HPDE6-E6E7 (cell line): ENCODE results near the gene SCN8A.
A peak's percentile ranks its signal among the peaks of the same experiment; 100 is the strongest.

Experiments
- DNase-seq: peaks from one replicate; pipeline ENCODE4 v3.0.0; 2011; ENCODE audit warnings: missing footprints; ENCODE audit errors: extremely low spot score

The SCN8A gene

DNA sequence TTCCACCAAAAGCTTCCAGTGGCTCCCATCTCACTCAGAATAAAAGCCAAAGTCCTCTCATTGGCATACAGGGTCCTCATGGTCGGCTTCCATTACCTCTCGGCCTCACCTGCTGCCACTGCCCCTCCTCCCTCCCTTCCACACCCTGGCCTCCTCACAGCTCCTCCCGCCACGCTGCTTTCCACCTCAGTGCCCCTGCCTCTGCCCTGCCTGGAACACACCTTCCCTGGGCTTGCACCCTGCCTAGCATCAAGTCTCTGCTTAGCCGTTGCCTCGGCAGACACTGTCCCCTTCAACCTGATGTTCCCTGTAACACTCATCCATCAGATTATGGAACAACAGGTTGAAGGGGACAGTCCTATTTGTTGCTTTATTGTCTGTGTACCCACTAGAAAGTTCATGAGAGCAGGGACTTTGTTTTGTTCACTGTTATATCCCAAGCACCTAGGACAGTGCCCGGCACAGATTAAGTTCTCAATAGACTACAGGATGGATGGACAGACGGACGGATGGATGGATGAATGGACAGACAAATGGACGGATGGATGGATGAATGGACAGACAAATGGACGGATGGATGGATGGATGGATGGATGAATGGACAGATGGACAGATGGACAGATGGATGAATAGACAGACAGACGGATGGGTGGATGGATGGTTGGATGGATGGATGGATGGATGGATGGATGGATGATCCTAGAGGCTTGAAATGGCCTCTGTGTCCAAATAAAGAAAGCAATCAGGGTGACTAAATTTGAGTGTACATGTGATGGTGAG lies 242.6 kb downstream of the SCN8A start:
- DNase-seq = no peak

GRCh38 chr12:51834411-51834810 lies 243.4 kb downstream of the SCN8A start:
- no peak for DNase-seq

GRCh38 chr12:51836041-51836826 lies 245.2 kb downstream of the SCN8A start:
- DNase-seq = peak; percentile 27

- DNase-seq = no peak
Measured at GRCh38 chr12:51836827-51837173, 245.8 kb downstream of the SCN8A start.

DNA sequence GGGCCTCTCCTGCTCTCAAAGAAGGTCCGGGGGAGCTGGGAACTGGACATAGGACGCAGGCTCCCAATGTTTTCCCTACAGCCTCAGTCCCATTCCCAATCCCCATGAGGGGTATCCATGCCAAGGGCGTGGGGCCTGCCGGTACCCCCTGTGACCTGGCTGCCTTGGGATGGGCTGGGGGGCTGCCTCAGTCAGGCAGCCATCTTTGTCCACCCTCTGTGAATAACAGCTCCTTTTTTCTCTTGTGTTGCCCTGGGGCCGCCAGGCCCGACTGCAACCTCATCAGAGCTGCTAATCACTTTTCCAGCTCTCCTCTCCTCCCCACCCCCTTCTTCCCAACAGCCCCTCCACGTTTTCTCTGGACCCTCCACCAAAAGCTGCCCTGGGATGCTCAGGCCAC lies 246.3 kb downstream of the SCN8A start:
- no peak for DNase-seq

- DNase-seq = no peak
Measured at GRCh38 chr12:51838036-51838435, 247.0 kb downstream of the SCN8A start.

DNA sequence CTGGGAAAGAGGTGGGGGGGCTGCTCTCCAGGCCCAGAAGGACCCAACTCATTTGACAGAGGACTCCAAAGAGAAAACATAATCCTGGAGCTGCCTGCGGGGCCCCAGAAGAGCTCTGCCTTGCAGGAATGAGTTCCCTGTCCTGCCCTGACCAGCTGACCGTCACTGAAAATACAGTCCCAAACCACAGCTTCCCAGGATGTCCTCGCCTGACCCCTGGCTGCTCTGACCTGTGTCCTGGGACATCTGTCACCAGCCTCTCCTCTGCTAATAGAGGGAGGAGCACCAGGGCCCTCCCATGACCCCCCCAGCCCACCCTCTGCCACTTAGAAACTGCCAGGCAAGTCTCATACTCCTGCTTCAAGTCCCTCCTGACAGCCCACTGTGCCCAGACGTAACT lies 247.7 kb downstream of the SCN8A start:
- no peak for DNase-seq

- no peak for DNase-seq
Measured at GRCh38 chr12:51839310-51839947, 248.4 kb downstream of the SCN8A start.

GRCh38 chr12:51840966-51841365 lies 249.9 kb downstream of the SCN8A start:
- DNase-seq = no peak

GRCh38 chr12:51841727-51842126 lies 250.7 kb downstream of the SCN8A start:
- no peak for DNase-seq

GRCh38 chr12:51844854-51845253 lies 253.8 kb downstream of the SCN8A start:
- DNase-seq = no peak

DNA sequence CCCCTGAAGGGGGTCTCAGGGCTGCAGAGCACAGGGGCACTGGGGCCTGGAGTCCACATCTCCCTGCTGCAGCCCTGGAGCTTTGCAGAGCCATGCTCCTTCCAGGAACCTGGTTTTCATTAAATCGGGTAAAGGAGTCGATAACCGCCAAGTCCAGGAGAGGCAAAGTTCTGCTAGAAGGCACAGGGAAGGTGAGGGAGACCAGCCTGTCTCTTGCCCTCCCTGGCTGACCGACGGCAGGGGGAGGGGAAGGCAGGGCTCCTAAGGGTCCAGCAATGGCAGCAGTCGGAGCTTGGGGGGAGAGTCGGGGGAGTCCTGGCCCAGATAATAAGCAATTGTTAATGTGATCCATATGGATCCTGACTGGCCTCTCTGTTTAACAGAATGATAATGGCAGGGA lies 254.4 kb downstream of the SCN8A start:
- no peak for DNase-seq

GRCh38 chr12:51846271-51846691 lies 255.2 kb downstream of the SCN8A start:
- DNase-seq = no peak

- DNase-seq = no peak
Measured at GRCh38 chr12:51846911-51847642, 256.0 kb downstream of the SCN8A start.

GRCh38 chr12:51847643-51848325 lies 256.8 kb downstream of the SCN8A start:
- no peak for DNase-seq

GRCh38 chr12:51848326-51848727 lies 257.3 kb downstream of the SCN8A start, which contains the start of gene FIGNL2:
TSS of gene FIGNL2 (minus strand) at chr12:51848718. CDS start at chr12:51822413, 26,305 bp downstream.
- no peak for DNase-seq

DNA sequence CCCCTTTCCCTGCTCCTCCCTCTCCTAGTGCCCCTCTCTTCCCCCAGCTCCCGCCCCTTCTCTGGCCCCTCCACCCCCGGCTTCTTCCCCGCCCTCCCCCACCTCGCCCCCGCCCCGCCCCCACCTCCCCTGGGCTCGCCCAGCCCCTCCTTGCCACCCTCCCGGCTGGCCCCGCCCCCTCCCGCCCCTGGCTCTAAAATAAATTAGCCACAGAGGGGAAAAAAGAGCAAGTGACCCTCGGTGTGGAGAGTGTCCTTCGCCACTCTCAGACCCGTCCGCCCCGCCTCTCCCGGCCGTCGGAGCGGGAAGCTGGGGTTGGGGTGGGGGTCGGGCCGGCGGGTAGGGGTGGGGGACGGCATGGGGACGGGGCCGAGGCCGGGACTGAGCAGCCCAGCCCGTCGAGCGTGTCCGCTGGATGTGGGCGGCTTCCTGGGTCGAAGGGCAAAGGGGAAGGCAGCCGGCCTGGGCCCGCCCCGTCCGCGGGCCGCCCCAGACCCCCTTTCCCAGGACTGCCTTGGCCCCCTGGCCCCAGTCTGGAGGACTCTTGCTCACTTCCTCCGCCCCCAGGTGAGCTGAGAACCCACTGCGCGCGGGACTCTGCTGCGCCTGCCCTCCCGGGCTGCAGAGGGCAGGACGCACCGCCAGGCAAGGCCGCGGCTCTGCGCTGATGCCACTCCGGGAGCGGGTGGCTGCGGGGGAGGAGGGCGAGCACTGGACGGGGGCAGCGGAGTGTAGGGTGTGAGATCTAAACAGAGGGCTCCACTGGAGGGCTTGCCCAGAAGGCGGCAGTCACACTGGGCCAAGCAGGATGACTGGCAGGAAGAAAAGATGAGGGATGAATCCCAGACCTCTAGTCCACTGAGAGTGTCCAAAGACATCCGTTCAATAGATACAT lies 258.1 kb downstream of the SCN8A start:
- no peak for DNase-seq

- no peak for DNase-seq
Measured at GRCh38 chr12:51850081-51850964, 259.3 kb downstream of the SCN8A start.

- no peak for DNase-seq
Measured at GRCh38 chr12:51850965-51851299, 259.9 kb downstream of the SCN8A start.
